Stomach (tissue), 4 donors: ENCODE results near the gene PAOX.

Experiments
- CTCF ChIP-seq, 7 experiments: fragments of 450-650 bp in 4 of 7; fragments of 200-600 bp in 3 of 7; sonication (generic) in 3 of 7; IDR thresholded peaks; one replicate each; pipeline ENCODE4 v1.5.1; 2016 to 2019; ENCODE audit warnings: antibody characterized with exemption in 7 of 7, control low read depth in 2 of 7, mild to moderate bottlenecking in 1 of 7
- POLR2AphosphoS5 ChIP-seq, 3 donors: sonication (generic); formaldehyde crosslinking; IDR thresholded peaks; one replicate each; pipeline ENCODE4 v1.6.1; 2016; ENCODE audit warnings: antibody characterized with exemption in 3 of 3

DNA sequence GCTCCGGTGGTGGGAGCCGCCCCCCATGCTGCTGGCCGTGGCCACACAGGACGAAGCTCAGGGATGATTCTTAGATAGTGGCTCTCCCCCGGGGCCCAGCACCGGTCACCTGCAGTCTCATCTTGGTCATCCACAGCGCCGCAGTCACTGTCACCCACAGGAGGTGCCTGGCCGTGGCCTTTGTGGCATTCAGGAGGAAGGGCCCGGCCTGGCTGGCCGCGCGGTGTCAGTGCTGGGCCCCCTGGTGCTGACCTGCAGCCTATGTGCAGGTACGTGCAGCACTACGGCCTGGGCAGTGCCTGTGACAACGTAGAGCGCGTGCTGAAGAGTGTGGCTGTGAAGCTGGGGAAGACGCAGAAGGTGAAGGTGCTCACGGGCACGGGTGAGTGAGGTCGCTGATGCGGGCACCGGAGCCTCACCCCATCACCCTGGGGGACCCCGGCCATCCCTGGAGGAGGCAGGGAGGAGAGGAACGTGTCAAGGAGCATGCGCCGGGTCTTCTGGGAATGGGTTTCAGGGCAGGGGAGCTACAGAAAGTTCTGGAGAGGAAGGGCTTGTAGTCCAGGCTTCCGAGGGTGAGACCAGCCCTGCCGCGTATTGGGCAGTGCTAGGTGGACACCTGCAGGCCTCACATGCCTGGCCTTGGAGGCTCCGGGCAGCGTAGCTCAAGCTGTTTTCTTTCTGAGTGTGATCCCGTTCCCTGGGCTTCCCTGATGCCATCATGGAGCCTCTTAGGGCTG lies 40.3 kb downstream of the PAOX start:
- TF ChIP-seq CTCF (IDR thresholded peaks at IDR 0.05) (no peak), POLR2AphosphoS5 (IDR thresholded peaks at IDR 0.05) (no peak)
